ENCODE results near the gene SEMA3F. TPM values are rescaled to one million over a fixed set of nuclear protein-coding genes. Genes with fewer than 3 reads are reported as not detected.

Gene SEMA3F
- 0.22 TPM in 1 of 2 replicates, not detected in the other for total RNA-seq

DNA sequence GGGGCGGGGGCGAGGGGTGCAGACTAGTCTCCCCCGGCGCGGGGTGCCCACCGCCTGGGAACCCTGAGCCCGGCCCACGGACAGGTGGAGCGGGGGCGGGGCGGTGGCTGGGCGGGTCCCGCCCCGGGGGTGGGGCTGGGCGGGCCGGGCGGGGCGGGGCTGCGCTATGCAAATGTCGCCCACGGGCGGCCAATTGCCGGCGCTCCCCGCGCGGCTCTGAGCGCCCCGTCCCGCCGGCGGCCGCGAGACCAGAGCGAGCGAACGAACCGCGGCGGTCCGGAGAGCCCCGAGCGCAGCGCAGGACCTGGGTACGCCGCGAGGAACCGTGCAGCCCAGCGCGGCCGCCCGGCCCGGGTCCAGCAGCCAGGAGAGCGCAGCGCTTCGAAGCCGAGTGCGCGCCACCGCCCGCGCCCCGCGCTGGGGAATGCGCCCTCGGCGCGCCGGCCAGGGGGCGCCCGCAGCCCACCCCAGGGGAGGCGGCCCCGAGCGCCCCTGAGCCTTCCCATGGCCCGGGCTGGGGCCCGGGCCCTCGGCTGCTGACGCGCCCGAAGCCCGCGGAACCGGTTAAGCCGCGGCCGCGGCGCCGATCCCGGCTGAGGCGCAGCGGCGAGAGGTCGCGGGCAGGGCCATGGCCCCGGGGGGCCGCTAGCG is at the start of gene SEMA3F:
Gene SEMA3F, plus strand, starts transcription at position 485 of the 651 bp plus-strand sequence. CDS start 4,299 bp downstream, outside the sequence.
- intact Hi-C loops (cut with micrococcal nuclease): loop anchor here (1.0 to 2.0 kb wide), 3 partner anchors 34 to 67 kb away; partner anchors contain the start of gene RBM5

DNA sequence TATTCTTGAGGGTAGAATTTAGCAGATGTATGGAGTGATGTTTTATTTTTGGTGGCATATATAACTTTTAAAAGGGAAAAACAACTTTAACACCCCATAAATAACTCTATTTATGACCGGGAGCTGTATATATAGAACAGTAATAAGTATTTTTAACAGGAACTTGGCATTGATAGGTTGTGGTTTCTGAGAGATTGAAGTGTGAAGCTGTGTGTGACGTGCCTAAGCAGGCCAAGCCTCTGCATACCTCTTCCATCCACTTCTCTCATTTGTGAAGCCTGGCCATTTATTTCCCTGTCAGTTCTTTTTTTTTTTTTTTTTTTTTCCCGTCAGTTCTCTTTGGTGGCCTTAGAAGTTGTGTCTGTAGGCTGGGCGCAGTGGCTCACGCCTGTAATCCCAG is 43.4 kb upstream of the SEMA3F start:
- intact Hi-C loops (cut with micrococcal nuclease): no loop called here

DNA sequence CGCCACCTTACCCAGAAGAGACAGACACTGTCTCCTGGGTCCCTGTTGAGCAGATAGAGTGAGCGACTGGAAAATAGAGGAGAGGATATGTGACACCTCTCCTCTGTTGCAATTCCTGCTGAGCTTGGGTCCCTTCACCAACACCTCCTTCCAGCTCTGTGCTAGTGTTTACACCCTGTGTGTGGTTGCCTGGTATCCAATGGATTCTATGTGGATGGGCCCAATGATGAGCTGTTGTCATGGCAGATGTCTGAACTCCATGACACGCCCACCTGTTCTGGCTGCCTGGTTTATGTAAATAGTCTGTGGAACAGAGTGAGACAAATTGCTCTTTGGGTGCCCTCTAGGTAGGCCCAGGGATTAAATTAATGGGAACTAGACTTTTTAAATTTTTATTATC is 42.7 kb upstream of the SEMA3F start:
- intact Hi-C loops (cut with micrococcal nuclease): no loop called here

DNA sequence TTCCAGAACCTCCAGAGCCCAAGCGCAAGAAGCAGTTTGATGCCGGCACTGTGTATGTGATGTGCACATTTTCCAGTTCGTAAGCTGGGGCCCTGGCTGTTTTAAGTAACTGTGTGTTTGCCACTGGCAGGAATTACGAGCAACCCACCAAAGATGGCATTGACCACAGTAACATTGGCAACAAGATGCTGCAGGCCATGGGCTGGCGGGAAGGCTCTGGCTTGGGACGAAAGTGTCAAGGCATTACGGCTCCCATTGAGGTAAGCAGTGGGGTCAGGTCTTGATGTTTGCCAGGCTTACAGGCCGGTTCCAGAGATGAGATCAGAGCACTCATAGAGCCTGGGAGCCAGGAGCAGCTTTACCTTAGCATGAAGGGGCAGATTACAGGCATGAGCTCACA is 38.0 kb upstream of the SEMA3F start:
- intact Hi-C loops (cut with micrococcal nuclease): no loop called here

DNA sequence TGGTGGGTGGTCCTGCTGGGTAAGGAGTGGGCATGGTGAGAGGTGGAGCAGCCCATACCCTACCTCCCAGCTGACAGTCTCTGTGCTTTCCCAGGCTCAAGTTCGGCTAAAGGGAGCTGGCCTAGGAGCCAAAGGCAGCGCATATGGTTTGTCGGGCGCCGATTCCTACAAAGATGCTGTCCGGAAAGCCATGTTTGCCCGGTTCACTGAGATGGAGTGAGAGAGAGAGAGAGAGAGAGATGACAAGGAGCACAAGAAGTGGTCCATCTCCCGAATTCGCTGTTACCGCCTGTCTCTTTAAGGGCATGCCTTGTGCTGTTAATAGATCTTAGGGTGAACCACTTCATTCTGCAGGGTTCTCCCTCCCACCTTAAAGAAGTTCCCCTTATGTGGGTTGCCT is 36.9 kb upstream of the SEMA3F start:
- intact Hi-C loops (cut with micrococcal nuclease): no loop called here

DNA sequence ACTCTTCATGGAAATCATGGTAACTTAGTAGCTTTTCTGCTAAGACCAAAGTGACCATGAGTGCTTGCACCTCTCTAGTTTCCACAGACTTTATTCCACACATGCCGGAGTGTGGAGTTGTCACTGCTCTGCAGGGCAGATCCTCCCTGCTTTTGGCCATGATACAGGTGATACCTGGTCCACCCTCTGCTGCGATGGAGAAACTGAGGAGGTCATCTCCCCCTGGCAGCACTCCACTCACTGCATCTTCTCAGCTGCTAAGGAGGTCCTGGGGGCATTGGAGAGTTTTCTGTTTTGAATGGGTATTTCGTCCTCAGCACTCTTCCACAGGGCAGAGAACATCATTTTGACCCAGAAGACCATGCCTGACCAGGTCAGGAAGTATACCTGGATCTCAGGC is 35.3 kb upstream of the SEMA3F start:
- intact Hi-C loops (cut with micrococcal nuclease): no loop called here

DNA sequence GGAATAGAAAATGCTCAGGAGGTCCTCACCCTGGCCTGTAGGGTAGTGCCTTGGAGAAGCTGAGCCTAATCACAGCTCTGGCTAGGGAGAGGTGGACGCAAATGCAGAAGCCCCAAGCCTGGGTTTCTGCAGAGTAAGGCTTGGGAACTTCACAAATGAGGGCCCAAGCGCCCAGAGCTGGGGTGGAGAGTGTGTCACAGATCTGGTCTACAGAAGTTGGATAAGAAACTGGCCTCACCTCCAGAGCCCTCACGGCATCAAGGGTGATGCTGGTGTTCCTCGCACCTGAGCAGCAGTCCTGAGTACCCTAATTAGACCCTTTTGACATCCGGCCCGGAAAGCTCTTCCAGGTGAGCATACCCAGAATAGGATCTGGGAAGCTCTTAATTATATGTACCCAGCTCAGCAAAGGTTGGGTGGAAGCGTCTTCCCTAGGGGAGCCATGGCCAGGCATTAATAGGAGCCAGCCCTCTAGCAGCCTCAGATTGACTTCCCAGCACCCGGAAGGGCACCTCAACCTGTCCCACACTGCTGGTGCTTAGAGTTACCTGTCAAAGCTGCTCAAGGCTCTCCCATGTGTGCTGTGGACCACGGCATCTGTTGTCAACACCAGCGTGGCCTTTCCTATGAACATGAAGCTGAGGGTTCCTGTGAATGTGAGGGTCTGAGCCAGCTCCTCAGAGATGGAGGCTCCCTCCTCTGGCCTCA is 34.6 kb upstream of the SEMA3F start:
- intact Hi-C loops (cut with micrococcal nuclease): loop anchor here (1.0 kb wide), 5 partner anchors 34 to 153 kb away; no protein-coding TSS in a partner anchor

DNA sequence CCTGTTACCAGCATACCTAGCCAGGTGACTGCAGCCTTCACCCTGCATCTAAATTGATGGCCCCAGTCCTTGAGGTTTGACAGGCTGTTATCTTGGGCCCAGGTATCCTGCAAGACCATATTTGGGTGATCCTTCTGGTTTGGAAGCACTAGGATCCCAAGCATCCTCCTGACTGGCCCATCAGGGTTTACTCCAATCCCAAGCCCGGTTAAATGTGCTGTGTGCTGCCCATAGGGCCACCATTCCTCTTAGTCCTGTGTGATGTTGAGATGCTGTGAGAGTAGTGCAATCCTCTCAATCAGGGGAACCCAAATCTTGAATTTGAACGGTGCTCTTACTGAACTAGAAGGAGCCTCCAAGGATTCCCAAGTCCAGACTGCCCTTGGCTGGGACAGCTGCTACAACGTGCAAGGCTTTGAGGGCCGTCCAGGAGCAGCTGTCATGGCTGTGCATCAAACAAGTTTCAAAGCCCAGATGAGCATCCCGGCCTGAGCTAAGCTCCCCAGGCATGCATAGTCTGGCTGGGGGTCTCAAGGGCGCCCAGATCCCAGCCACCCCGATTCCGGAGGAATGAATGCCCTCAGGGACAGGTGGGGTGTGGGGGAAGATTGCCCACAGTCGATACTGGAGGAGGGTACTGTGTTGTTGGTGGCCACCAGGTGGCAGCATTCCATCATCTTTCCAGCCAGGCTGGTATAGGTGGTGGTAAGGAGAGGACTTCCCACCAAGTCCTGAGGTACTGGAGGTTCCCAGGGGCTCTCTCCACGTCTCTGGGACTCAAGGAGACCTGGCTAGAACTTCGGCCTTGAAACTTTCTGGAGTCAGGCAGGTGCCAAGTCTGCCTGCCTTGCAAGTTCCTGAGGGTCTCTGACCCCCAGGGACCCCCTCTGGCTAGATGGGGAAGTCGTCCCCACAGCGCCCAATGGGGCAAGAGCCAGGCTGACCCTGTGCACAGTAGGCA is 33.8 kb upstream of the SEMA3F start:
- intact Hi-C loops (cut with micrococcal nuclease): loop anchor here (1.0 kb wide), 5 partner anchors 33 to 152 kb away; no protein-coding TSS in a partner anchor

DNA sequence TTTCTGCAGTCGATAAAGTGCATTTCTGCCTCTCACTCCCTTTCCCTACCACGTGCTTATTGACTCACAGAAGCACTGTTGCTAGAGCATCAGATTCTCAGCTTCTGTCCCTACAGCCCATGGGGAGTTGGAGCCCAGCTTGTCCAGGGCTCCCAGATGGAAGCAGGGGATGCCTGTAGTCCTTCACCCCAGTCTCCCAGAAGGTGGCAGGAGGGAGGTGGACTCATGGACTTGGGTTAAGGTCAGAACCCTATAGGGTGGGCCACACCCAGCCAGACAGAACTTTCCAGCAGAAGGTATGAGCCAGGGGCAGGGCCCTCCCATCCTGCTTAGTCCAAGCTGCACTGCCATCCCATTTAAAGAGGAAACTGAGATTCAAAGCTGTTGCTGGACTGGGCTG is 33.1 kb upstream of the SEMA3F start:
- intact Hi-C loops (cut with micrococcal nuclease): no loop called here

DNA sequence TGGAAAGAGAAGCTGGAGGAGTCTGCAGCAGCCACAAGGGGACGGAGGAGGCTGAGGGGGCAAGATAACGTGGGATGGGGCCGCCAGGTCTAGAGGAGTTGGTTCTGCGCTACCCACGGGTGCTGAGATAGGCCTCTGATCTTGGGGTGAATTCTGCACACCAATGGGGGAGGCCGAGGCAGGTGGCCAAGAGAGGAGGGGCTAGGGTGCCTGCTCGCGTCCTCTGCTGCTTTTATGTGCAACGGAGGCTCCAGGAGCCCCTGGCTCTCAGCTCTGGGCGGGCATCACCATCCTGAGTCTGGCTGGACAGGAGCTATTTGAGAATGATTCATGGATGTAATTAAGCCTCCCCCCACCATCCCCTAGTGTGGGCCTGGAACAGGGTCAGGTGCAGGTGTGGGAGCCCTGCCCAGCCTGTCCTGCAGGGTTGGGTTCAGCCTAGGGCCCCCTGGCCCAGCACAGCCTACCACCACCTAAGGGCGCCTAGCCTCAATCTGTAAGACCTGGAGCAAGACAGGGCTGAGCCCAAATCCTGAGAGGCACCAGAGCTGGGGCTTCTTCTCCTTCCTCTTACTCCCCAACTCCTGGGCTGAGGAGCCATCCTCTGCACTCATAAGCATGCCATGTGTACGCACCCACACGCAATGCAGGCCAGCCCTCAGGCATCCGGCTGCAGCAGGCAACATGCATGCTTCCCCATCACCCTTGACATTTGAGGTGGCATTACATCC is 32.3 kb upstream of the SEMA3F start:
- intact Hi-C loops (cut with micrococcal nuclease): no loop called here

DNA sequence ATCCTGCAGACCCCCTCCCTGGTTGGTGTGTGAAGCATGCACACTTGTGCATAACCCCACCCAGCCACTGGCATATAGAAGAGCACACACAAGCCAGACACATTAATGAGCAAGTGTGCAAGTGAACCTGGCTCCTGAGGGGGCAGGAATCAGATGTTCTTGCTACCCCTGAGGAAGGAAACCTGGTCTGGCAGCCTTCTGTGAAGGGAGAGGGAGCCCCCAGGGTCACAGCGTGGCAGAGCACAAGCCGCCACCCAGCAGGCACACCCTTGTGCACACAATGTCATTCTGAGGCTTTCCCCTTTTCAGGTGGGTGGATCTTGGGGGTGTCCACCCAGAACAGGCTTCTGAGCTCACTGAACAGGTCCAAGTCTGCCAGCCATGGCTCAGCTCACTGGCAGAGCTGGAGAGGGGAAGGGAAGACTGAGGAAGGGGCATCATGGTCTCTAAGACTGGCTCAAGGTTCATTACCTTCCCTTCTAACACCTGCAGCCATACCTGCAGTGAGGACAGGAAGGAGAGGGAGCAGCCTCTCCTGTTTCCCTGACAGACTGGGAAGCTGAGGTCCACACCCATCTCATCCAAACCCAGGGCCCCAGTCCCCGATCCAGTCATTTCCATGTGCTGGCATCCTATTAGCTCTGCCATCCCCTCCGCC is 31.6 kb upstream of the SEMA3F start:
- intact Hi-C loops (cut with micrococcal nuclease): no loop called here

DNA sequence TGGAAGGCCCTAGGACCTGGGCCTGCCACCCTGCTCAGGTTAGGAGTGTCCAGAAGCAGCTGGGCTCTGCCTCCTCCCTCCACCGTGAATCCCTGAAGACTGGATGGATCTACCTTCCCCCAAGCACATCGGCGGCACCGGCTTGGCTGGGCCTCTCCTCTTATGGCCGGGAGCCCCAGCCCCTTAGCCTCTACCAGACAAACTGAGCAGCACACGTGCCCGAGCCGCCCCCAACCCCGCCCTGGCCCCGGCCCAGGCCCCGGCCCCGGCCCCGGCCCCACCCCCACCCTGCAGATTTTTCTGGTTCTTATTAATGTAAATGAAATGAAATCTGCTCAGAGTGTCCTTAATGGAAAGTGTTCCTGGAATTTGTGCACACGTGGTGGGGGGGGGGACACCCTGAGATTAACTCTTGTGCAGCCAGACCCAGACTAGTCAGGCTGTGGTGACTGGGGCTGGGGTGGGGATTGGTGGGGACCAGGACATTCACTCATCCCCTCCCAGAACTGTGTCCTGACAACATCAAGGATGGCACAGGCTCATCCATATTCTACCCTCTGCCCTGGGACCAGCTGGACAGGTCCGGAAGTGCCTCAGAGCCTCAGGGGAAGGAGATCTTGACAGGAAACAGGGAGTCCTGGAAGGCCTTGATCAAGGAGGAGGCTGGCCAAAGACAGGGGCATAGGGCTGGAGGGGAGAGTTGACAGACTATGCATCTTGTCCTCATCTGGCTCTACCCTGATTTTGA is 30.9 kb upstream of the SEMA3F start:
- intact Hi-C loops (cut with micrococcal nuclease): no loop called here

DNA sequence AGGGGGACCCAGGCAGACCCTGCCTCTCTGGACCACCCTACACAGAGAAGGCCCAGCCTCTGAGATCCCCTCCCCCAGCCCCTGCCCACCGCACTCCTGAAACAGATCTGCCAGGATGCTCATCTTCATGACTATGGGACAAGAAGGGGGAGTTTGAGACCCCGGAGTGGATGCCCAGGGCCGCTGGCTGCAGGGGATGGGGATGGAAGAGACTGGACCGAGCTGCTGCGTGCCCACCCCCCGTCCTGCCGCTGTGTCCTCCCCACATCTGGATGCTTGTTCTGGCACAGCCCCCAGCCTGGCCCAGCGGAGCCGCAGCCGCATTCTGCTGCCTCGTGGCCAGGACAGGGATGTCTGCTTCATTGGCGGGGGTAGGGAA is 30.3 kb upstream of the SEMA3F start:
- intact Hi-C loops (cut with micrococcal nuclease): no loop called here

DNA sequence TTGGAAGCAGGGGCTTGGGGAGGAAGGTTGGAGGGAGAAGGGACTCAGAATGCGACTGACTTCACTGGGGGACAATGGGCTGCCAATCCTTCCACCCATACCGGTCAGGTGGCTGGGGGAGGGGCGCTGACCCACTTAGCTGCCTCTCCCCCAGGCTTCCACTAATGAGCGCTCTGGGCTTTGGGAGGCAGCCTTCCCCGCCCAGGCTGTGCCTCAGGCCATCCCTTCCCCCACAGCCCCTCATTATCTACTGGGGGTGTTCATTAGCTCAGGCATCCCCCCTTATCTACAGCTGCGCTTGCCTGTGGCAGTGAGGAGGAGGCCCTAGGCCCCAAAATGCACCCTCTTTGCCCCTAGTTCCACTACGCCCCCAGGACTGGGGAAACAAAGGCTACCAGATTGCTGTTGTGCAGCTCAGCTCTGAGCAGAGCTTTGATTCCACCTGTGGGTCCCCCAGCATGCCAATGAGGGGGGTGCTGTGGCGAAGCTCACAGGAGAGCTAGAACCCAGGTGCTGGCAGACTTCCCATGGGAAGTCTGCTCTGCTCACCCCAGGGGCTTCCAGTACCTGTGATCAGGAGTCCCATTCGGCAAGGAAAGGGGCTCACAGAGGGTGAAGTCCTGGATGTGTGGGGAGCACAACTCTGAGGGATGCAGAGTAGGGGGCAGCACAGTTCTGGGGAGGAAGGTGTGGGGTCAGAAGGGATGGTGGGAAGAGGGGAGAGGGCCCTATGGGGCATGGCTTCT is 29.4 kb upstream of the SEMA3F start:
- intact Hi-C loops (cut with micrococcal nuclease): no loop called here

DNA sequence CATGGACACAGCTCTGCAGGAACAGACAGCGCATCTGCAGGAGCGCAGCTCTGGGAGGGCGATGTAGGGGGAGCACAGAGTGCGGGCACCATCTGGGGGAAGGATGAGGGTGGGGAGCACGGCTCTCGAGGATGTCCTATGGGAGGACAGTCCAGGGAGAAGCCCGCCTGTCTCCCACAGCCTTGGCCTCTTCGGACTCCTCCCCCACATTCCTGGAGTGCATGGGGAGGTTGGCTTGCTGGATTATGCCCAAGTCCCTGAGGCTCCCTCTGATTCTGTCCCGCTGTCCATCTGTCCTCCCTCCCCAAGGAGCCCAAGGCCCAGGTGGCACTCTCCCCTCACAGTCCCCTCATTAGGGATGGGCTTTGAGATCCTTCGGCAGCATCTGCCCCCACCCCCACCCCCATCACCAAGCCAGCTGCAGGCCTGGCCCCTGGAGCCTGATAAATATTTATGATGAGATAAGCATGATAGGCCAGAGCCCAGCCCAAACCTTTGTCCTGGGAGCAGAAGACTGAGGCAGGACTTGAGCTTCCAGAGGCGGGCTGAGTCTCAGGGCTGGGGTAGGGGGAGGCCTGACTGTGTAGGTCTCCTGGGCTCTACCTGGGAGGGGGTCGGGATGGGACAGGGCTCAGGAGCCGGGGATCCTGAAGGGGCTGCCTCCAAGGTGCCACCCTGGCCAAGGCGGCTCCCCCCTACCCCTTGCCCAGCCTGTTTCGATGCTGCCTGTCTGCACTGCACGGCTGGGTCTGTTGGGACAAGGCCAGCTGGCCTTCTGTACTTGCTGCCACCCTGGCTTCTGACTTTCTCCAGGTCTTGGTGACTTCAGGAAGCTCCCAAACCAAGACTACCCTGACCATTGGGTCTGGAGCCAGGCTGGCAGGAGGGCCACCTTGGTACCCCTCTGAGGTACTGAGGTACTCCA is 28.6 kb upstream of the SEMA3F start:
- intact Hi-C loops (cut with micrococcal nuclease): no loop called here

DNA sequence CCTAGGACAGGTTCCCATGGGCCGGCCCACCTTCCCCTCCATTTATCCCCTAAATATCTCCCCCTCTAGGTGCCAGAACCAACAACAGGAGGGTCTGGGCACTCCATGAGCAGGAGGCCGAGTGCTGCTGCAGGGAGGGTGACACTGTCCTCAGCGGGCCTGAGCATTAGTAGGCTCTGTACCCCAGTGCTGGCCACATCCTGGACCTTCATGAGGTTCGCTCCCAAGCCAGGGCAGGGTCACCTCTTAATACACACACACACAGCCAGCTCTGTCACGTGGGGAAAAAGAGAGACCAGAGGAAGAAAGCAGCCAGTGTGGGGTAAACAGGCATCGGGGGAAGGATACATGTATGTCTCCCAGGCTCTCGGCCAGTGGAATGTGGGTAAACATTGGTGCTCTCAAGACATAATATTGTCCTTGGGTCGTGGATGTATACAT is 27.9 kb upstream of the SEMA3F start:
- intact Hi-C loops (cut with micrococcal nuclease): no loop called here

DNA sequence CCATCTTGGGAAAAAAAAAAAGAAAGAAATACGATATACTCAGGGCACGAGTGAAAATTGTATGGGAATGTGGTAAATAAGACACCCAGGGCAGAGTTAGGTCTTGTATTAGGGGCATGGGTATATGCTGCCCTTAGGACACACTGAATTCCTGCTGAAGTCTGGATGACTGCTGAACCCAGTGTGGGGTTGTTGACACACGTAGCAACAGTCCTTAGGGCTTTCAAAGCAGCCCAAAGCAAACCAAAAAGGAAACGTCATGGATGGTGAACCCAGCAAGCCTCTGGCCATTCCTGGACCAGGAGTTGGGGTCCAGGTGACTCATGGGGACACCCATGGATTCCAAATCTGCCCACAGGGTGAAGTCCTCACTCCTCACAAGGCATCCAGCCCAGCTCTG is 27.1 kb upstream of the SEMA3F start:
- intact Hi-C loops (cut with micrococcal nuclease): no loop called here

DNA sequence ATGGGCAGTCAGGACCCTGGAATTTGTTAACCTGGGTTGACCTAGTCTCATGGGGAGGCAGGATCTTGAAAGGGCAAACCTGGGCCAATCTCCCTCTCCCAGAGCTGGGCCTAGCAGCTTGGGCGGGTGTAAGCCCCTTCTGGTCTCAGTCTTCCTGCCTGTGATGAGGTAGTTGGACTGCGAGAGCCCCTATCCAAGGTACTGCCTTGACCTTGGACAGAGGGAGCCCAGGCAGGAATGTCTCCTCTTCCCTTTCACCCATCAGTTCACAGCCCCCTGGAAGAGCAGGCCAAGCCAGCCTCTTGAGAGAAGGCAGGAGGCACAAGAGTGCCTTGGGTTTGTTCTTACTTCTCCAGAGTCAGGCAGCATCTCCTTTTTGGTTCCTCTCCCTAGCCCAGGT is 24.7 kb upstream of the SEMA3F start:
- intact Hi-C loops (cut with micrococcal nuclease): no loop called here
